CD4-positive, alpha-beta T cell treated with Interleukin-4 for 4 hours (primary cell): ENCODE measurements around the gene SORCS2.

Experiments used
- DNase-seq: peaks from one replicate; pipeline ENCODE4 v3.0.0-alpha.2; 2020

Gene SORCS2

GRCh38 chr4:7778510-7779431 lies 586.4 kb downstream of the SORCS2 start:
- DNase-seq: no peak

GRCh38 chr4:7779432-7779768 lies 587.1 kb downstream of the SORCS2 start:
- no peak for DNase-seq

- no peak for DNase-seq
These were observed 588.5 kb downstream of the SORCS2 start for GRCh38 chr4:7780751-7781348.

GRCh38 chr4:7781366-7781765 lies 589.0 kb downstream of the SORCS2 start:
- no peak for DNase-seq

GRCh38 chr4:7781993-7782392 lies 589.7 kb downstream of the SORCS2 start:
- no peak for DNase-seq

GRCh38 chr4:7782783-7783182 lies 590.4 kb downstream of the SORCS2 start:
- no peak for DNase-seq

- no peak for DNase-seq
These were observed 591.2 kb downstream of the SORCS2 start for GRCh38 chr4:7783541-7783940.

GRCh38 chr4:7784131-7784870 lies 592.0 kb downstream of the SORCS2 start:
- DNase-seq: no peak

GRCh38 chr4:7785017-7785416 lies 592.7 kb downstream of the SORCS2 start:
- DNase-seq: no peak

GRCh38 chr4:7786040-7786439 lies 593.7 kb downstream of the SORCS2 start:
- DNase-seq: no peak

GRCh38 chr4:7786517-7786916 lies 594.2 kb downstream of the SORCS2 start:
- DNase-seq: no peak

GRCh38 chr4:7787067-7787466 lies 594.7 kb downstream of the SORCS2 start:
- DNase-seq: no peak

- no peak for DNase-seq
These were observed 595.4 kb downstream of the SORCS2 start for GRCh38 chr4:7787681-7788141.

- DNase-seq: no peak
These were observed 595.9 kb downstream of the SORCS2 start for GRCh38 chr4:7788193-7788592.

- DNase-seq: no peak
These were observed 596.5 kb downstream of the SORCS2 start for GRCh38 chr4:7788694-7789425.

- DNase-seq: no peak
These were observed 597.7 kb downstream of the SORCS2 start for GRCh38 chr4:7790023-7790422.

- DNase-seq: no peak
These were observed 598.7 kb downstream of the SORCS2 start for GRCh38 chr4:7790999-7791398.
